H1 (cell line): ENCODE measurements around the gene MRPL22.
"Not testable (repeated sequence)": the region's sequence is repeated elsewhere in the genome, so short reads cannot be mapped to it uniquely, and the experiment has no call there.

Source experiments
- CBX5 ChIP-seq: fragments of 300-800, 300-1000 bp; sonication (generic); IDR thresholded peaks from 2 replicates; pipeline ENCODE4 v1.7.1; 2016; ENCODE audit warnings: antibody characterized with exemption, low read length, low read depth
- CTCF ChIP-seq, 3 experiments: IDR thresholded peaks; 1 replicate in 2 of 3; 2 replicates in 1 of 3; pipeline versions ENCODE4 v1.5.1 to v1.6.1; 2011; ENCODE audit warnings: low read length in 3 of 3, mild to moderate bottlenecking in 3 of 3, inconsistent platforms in 2 of 3, low read depth in 1 of 3, moderate library complexity in 1 of 3; ENCODE audit not compliant: insufficient read depth in 1 of 3; ENCODE audit errors: control extremely low read depth in 1 of 3
- EZH2 ChIP-seq: fragments of 200-600 bp; sonication (generic); IDR thresholded peaks from 2 replicates; pipeline ENCODE4 v1.7.1; 2012; ENCODE audit warnings: low read depth, mild to moderate bottlenecking, moderate library complexity, low read length, inconsistent platforms; ENCODE audit not compliant: severe bottlenecking
- NRF1 ChIP-seq: IDR thresholded peaks from 2 replicates; pipeline ENCODE4 v1.6.1; 2011; ENCODE audit warnings: mild to moderate bottlenecking, low read depth, low read length, improper control_type of control experiment
- POLR2A ChIP-seq, 2 experiments: IDR thresholded peaks; 1 replicate in 1 of 2; 2 replicates in 1 of 2; pipeline ENCODE4 v1.6.1; 2011; ENCODE audit warnings: low read depth in 2 of 2, low read length in 2 of 2, mild to moderate bottlenecking in 2 of 2; ENCODE audit errors: control extremely low read depth in 1 of 2
- POLR2AphosphoS5 ChIP-seq: IDR thresholded peaks from 2 replicates; pipeline ENCODE4 v1.6.1; 2011; ENCODE audit warnings: low read depth, low read length
- RAD21 ChIP-seq, 2 experiments: IDR thresholded peaks in 1 of 2; conservative IDR thresholded peaks in 1 of 2; 2 replicates each; pipeline ENCODE4 v1.6.1; 2011; ENCODE audit warnings: low read depth in 2 of 2, low read length in 2 of 2, improper control_type of control experiment in 1 of 2, inconsistent platforms in 1 of 2, mild to moderate bottlenecking in 1 of 2, moderate library complexity in 1 of 2
- SUZ12 ChIP-seq: fragments of 200-600 bp; sonication (generic); IDR thresholded peaks from 2 replicates; pipeline ENCODE4 v1.6.1; 2012; ENCODE audit warnings: mild to moderate bottlenecking, inconsistent platforms, low read length, moderate library complexity, mixed read lengths
- YY1 ChIP-seq: IDR thresholded peaks from 2 replicates; pipeline ENCODE4 v1.6.1; 2011; ENCODE audit warnings: low read depth, mild to moderate bottlenecking, low read length

GRCh38 chr5:155002722-155003121, 61.8 kb downstream of the MRPL22 start:
- TF ChIP-seq CTCF (IDR thresholded peaks at IDR 0.05; ENCODE audit: control extremely low read depth in 1 of 3, insufficient read depth in 1 of 3, low read depth in 1 of 3, low read length in 3 of 3); POLR2A (IDR thresholded peaks at IDR 0.05; ENCODE audit: control extremely low read depth in 1 of 2, low read depth in 2 of 2, low read length in 2 of 2); YY1; EZH2; RAD21 (IDR thresholded peaks at IDR 0.05 in 1 of 2, conservative IDR thresholded peaks at IDR 0.05 in 1 of 2; ENCODE audit: low read depth in 2 of 2, low read length in 2 of 2); CBX5; SUZ12; NRF1; POLR2AphosphoS5: not testable (repeated sequence)
